SK-N-SH treated with all-trans-retinoic acid at 6 μM for 48 hours (cell line): Measurements from ENCODE around the gene SLC2A4RG.

Source experiments
- BACH2 ChIP-seq: fragments of 250-450 bp; sonication (Bioruptor Pico); IDR thresholded peaks from 2 replicates; pipeline ENCODE4 v1.9.0; 2021; ENCODE audit warnings: mild to moderate bottlenecking, borderline replicate concordance
- ESRRG ChIP-seq: fragments of 250-450 bp; sonication (Bioruptor Pico); IDR thresholded peaks from 2 replicates; pipeline ENCODE4 v1.6.1; 2021; ENCODE audit warnings: mild to moderate bottlenecking
- RARB ChIP-seq: fragments of 250-450 bp; sonication (Bioruptor Pico); IDR thresholded peaks from 2 replicates; pipeline ENCODE4 v1.8.0; 2021; ENCODE audit warnings: mild to moderate bottlenecking, moderate library complexity
- SNAI2 ChIP-seq: fragments of 250-450 bp; sonication (Bioruptor Pico); IDR thresholded peaks from 2 replicates; pipeline ENCODE4 v1.5.0; 2020; ENCODE audit warnings: mild to moderate bottlenecking, moderate library complexity
- ZNF565 ChIP-seq: fragments of 450-650 bp; formaldehyde crosslinking; conservative IDR thresholded peaks from 2 replicates; pipeline ENCODE4 v1.5.0; 2020; ENCODE audit warnings: low read depth, mild to moderate bottlenecking, moderate library complexity
- TF ChIP-seq, protein P1 (sequence below): fragments of 250-450 bp; sonication (Bioruptor Pico); IDR thresholded peaks from 2 replicates; pipeline ENCODE4 v1.8.0; 2021; ENCODE audit warnings: low read depth, mild to moderate bottlenecking, moderate library complexity, borderline replicate concordance
- TF ChIP-seq, protein P2 (sequence below): fragments of 250-450 bp; sonication (Bioruptor Pico); IDR thresholded peaks from 2 replicates; pipeline ENCODE4 v1.5.1; 2020; ENCODE audit warnings: low read depth, mild to moderate bottlenecking, moderate library complexity
- TF ChIP-seq, protein P3 (sequence below): fragments of 250-450 bp; sonication (Bioruptor Pico); IDR thresholded peaks from 2 replicates; pipeline ENCODE4 v1.5.1; 2021; ENCODE audit warnings: mild to moderate bottlenecking, moderate library complexity

DNA sequence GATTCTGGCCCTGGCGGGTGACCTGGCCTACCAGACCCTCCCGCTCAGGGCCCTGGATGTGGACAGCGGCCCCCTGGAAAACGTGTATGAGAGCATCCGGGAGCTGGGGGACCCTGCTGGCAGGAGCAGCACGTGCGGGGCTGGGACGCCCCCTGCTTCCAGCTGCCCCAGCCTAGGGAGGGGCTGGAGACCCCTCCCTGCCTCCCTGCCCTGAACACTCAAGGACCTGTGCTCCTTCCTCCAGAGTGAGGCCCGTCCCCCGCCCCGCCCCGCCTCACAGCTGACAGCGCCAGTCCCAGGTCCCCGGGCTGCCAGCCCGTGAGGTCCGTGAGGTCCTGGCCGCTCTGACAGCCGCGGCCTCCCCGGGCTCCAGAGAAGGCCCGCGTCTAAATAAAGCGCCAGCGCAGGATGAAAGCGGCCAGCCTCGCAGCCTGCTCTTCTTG is 868 bp upstream of the SLC2A4RG start:
- TF ChIP-seq SNAI2 (CRISPR knock-in tag) = no peak
- TF ChIP-seq, protein P1, sequence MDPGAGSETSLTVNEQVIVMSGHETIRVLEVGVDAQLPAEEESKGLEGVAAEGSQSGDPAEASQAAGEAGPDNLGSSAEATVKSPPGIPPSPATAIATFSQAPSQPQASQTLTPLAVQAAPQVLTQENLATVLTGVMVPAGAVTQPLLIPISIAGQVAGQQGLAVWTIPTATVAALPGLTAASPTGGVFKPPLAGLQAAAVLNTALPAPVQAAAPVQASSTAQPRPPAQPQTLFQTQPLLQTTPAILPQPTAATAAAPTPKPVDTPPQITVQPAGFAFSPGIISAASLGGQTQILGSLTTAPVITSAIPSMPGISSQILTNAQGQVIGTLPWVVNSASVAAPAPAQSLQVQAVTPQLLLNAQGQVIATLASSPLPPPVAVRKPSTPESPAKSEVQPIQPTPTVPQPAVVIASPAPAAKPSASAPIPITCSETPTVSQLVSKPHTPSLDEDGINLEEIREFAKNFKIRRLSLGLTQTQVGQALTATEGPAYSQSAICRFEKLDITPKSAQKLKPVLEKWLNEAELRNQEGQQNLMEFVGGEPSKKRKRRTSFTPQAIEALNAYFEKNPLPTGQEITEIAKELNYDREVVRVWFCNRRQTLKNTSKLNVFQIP (CRISPR knock-in tag) = no peak
- no peak for TF ChIP-seq ZNF565 (CRISPR knock-in tag)
- TF ChIP-seq, protein P2, sequence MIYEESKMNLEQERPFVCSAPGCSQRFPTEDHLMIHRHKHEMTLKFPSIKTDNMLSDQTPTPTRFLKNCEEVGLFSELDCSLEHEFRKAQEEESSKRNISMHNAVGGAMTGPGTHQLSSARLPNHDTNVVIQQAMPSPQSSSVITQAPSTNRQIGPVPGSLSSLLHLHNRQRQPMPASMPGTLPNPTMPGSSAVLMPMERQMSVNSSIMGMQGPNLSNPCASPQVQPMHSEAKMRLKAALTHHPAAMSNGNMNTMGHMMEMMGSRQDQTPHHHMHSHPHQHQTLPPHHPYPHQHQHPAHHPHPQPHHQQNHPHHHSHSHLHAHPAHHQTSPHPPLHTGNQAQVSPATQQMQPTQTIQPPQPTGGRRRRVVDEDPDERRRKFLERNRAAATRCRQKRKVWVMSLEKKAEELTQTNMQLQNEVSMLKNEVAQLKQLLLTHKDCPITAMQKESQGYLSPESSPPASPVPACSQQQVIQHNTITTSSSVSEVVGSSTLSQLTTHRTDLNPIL (CRISPR knock-in tag) = no peak
- TF ChIP-seq RARB (CRISPR knock-in tag) = no peak
- no peak for TF ChIP-seq BACH2
- TF ChIP-seq, protein P3, sequence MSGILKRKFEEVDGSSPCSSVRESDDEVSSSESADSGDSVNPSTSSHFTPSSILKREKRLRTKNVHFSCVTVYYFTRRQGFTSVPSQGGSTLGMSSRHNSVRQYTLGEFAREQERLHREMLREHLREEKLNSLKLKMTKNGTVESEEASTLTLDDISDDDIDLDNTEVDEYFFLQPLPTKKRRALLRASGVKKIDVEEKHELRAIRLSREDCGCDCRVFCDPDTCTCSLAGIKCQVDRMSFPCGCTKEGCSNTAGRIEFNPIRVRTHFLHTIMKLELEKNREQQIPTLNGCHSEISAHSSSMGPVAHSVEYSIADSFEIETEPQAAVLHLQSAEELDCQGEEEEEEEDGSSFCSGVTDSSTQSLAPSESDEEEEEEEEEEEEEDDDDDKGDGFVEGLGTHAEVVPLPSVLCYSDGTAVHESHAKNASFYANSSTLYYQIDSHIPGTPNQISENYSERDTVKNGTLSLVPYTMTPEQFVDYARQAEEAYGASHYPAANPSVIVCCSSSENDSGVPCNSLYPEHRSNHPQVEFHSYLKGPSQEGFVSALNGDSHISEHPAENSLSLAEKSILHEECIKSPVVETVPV (CRISPR knock-in tag) = no peak
- no peak for TF ChIP-seq ESRRG (CRISPR knock-in tag)
